ENCODE results near the gene IDS. TPM values are rescaled to one million over a fixed set of nuclear protein-coding genes. Genes with fewer than 3 reads are reported as not detected.
A peak's percentile ranks its signal among the peaks of the same experiment; 100 is the strongest.

The IDS gene
- total and polyA plus RNA-seq, 8 donors = 15.7 to 50.2 (median 25.5) TPM

GRCh38 chrX:149516604-149517003, 11.5 kb upstream of the IDS start:
- Histone ChIP-seq H3K4me3 (no peak overlapping the region), H3K36me3 (no peaks in the 10 kb centered on the region), H3K27ac (no peak overlapping the region), H3K9me3 (no peaks in the 10 kb centered on the region), H3K4me1 (peaks cover 0 to 3% (median 0%) of the 10 kb centered on the region in 3 donors), H3K27me3 (no peaks in the 10 kb centered on the region)
- WGBS, 2 donors = 63 to 65% methylated on average over 2 of the region's 2 CpGs
- no peak for TF ChIP-seq CTCF (IDR thresholded peaks at IDR 0.05)
- ATAC-seq (no peak), FAIRE-seq (no peak), DNase-seq (no peak)
- intact Hi-C loops (cut with DNase I) = no loop called here

GRCh38 chrX:149515954-149516602, 11.0 kb upstream of the IDS start:
- no peak overlapping the region for H3K27ac ChIP-seq
- no peak for ATAC-seq
- H3K9me3 ChIP-seq = no peaks in the 10 kb centered on the region
- DNase-seq = no peak
- H3K36me3 ChIP-seq = no peaks in the 10 kb centered on the region
- H3K4me1 ChIP-seq = peaks cover 0 to 3% (median 0%) of the 10 kb centered on the region in 3 donors
- intact Hi-C loops (cut with DNase I) = no loop called here
- TF ChIP-seq CTCF (IDR thresholded peaks at IDR 0.05) = no peak
- peaks cover 0 to under 1% (median 0%) of the 10 kb centered on the region in 4 donors for H3K27me3 ChIP-seq
- 52 to 55% methylated on average over 4 of the region's 4 CpGs for WGBS, 2 donors
- H3K4me3 ChIP-seq = no peak overlapping the region
- no peak for FAIRE-seq

- ATAC-seq (no peak), FAIRE-seq (no peak), DNase-seq (no peak)
- no peaks in the 10 kb centered on the region for H3K9me3 ChIP-seq
- 77 to 86% methylated on average over 9 of the region's 9 CpGs for WGBS, 2 donors
- intact Hi-C loops (cut with DNase I) = no loop called here
- no peaks in the 10 kb centered on the region for H3K36me3 ChIP-seq
- peaks cover 0 to 4% (median 1%) of the 10 kb centered on the region in 4 donors for H3K27me3 ChIP-seq
- TF ChIP-seq CTCF (IDR thresholded peaks at IDR 0.05) = no peak
- H3K4me1 ChIP-seq = peaks cover 0 to 3% (median 0%) of the 10 kb centered on the region in 3 donors
- no peak overlapping the region for H3K4me3 ChIP-seq
- no peak overlapping the region for H3K27ac ChIP-seq
Measured at GRCh38 chrX:149513825-149514428, 8.8 kb upstream of the IDS start.

GRCh38 chrX:149512225-149512885, 7.2 kb upstream of the IDS start:
- intact Hi-C loops (cut with DNase I) = no loop called here
- DNase-seq = peak in 5 of 6 donors; percentile 51 to 69 (median 56)
- ATAC-seq = peak; percentile 85 to 99 (median 94)
- H3K36me3 ChIP-seq = no peaks in the 10 kb centered on the region
- H3K4me3 ChIP-seq = no peak overlapping the region
- WGBS, 2 donors = 57 to 59% methylated on average over 4 of the region's 4 CpGs
- no peak overlapping the region for H3K27ac ChIP-seq
- peaks cover 0 to 4% (median 1%) of the 10 kb centered on the region in 4 donors for H3K27me3 ChIP-seq
- FAIRE-seq = no peak
- peak; percentile 36 to 60 (median 50) for TF ChIP-seq CTCF (IDR thresholded peaks at IDR 0.05)
- peaks cover 0 to 3% (median 0%) of the 10 kb centered on the region in 3 donors for H3K4me1 ChIP-seq
- no peaks in the 10 kb centered on the region for H3K9me3 ChIP-seq
